Jurkat, Clone E6-1 (cell line): ENCODE measurements around the gene SLC16A1.
A peak's percentile ranks its signal among the peaks of the same experiment; 100 is the strongest.
"Not testable (repeated sequence)": the region's sequence is repeated elsewhere in the genome, so short reads cannot be mapped to it uniquely, and the experiment has no call there.

Experiments used
- DNase-seq: peaks from one replicate; pipeline ENCODE4 v3.0.0-alpha.2; 2011; ENCODE audit warnings: low read depth, low spot score
- H3K4me3 ChIP-seq: 2 replicates; pipeline ENCODE4 v1.5.1; 2011; ENCODE audit warnings: mild to moderate bottlenecking, low read length, control low read depth, moderate library complexity

Gene SLC16A1

DNA sequence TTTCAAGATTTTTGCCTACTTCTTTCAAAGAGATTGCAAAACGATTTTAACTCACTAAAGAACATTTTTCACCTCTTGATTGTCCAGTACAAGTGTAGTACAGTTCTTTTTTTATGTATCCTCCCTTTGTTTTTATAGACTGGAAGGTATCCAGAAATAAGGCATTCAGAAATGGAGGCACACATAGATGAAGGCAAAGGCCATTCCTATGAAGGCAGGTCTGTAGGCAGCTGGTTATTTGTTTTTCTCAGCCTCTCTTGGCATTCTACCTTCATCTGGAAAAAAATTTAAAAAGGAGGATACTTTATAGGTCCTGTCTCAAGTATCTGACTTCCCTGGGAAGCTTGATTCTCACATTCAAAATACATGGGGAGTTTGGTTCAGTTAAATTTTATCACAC lies 18.6 kb upstream of the SLC16A1 start:
- no peak overlapping the region for H3K4me3 ChIP-seq
- no peak for DNase-seq

DNA sequence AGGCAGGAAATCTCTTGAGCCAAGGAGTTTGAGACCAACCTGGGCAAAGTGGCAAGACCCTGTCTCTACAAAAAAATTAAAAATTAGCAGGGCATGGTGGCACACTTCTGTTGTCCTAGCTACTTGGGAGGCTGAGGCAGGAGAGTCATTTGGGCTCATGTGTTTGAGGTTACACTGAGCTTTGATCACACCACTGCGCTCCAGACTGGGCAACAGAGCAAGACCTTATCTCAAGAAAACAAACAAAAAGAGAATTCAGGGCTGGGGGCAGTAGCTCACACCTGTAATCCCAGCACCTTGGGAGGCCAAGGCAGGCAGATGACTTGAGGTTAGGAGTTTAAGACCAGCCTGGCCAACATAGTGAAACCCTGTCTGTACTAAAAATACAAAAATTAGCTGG lies 17.8 kb upstream of the SLC16A1 start:
- DNase-seq, result no peak
- no peak overlapping the region for H3K4me3 ChIP-seq

DNA sequence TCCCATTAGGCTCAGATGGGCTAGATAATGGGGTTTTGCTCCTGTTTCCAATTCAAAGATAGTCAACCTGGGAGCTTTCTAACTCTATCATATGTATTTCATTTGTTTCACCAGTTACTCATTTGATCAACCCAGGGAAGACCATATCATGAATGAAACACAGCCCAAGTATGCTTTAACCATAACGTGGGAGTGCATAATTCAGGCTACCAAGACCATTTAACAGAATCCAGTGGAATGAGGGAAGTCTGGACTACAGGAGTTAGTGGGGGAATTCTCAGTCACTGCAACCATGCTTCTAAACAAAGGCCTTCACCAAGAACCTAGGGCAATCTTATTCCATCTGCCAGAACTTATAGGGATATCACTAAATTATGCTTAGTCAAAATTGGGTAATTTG lies 15.0 kb upstream of the SLC16A1 start:
- H3K4me3 ChIP-seq, result no peak overlapping the region
- no peak for DNase-seq

DNA sequence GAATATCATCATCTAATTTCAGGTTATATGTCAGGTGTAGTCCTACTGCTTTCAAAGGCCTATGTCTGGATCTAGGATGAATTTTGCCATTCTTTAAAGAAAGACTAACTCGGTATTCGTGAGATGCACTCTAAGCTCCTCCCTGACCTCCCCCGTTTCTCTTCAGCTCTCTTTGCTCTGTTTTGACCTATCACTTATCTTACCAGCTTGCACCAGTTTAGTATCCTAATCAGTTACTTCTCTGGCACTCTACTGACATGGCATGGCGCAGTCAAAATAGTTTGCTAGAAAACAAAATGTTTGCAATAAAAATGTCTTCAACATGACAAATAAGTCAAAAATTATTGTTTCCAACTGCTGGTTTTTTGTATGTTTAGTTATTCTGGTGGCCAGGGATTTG lies 8.4 kb upstream of the SLC16A1 start:
- DNase-seq, result no peak
- no peak overlapping the region for H3K4me3 ChIP-seq

DNA sequence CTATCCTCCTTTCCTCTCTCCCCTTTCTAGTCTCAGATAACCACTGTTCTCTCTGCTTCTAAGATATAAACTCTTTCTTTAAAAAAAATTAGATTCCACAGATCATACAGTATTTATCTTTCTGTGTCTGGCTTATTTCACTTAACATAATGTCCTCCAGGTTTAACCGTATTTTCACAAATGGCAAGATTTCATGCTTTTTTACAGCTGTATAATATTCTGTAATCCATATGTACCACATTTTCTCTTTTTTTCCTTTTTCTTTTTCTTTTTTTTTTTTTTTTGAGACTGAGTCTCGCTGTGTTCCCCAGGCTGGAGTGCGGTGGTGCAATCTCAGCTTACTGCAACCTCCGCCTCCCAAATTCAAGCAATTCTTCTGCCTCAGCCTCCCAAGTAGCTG lies 5.1 kb upstream of the SLC16A1 start:
- DNase-seq, result no peak
- H3K4me3 ChIP-seq, result no peak overlapping the region

DNA sequence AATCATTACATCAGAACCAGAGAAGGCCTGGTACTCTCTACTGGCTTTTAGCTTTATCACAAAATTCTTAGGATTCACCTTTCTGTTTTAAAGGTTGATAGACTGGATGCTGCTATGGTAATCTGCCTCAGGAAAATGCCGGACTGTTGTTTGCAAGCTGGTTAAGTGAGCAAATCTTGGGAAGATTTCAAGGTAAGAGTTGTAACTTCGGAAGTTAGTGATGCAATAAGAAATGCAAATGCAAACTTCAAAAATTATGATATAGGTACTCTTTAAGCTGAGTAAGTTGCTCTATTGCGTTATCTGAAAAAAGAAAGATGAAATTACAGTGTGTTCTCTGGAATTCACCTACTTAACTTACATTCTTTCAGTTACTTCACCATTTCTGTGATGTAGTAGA lies 4.4 kb upstream of the SLC16A1 start:
- no peak for DNase-seq
- no peak overlapping the region for H3K4me3 ChIP-seq

DNA sequence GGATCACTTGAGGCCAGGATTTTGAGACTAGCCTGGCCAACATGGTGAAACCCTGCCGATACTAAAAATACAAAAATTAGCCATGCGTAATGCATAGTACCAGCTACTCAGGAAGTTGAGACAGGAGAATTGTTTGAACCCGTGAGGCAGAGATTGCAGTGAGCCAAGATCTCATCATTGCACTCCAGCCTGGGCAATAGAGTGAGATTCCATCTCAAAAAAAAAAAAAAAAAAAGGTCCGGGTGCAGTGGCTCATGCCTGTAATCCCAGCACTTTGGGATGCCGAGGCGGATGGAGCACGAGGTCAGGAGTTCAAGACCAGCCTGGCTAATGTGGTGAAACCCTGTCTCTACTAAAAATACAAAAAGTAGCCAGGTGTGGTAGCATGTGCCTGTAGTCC lies 2.2 kb upstream of the SLC16A1 start:
- H3K4me3 ChIP-seq, result peak overlapping the region; percentile 89
- DNase-seq, result not testable (repeated sequence)

DNA sequence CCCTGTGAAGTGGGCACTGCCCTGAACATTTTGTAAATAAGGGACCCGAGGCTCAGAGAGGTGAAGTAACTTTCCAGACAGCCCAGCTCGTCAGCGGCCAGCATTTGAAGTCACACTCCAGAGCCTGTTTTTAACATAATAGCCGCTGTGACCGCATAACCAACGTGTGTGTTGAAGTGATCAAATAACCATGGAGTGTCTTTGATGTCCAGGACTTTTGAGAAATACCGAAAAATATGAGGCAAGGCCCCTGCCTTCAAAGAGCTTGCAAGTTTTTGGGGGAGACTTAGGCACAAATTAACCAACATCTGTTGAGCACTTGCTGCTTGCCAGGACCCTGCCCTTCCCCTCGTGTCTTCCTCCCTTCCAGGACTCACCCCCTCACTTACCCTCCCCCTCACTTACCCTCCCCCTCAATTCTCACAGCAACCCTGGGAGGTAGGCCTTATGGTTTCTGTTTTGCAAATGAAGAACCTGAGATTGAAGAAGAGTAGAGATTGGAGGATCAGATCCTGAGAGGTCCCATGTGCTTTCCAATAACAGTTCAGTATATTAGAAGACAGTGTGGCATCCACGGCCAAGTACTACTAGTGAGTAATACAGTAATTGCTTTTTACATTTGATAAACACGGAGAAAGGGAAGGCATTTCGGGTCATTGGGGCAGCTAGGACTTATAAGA lies 1.3 kb upstream of the SLC16A1 start:
- DNase-seq, result peak; percentile 85
- H3K4me3 ChIP-seq, result peak overlapping the region; percentile 89

DNA sequence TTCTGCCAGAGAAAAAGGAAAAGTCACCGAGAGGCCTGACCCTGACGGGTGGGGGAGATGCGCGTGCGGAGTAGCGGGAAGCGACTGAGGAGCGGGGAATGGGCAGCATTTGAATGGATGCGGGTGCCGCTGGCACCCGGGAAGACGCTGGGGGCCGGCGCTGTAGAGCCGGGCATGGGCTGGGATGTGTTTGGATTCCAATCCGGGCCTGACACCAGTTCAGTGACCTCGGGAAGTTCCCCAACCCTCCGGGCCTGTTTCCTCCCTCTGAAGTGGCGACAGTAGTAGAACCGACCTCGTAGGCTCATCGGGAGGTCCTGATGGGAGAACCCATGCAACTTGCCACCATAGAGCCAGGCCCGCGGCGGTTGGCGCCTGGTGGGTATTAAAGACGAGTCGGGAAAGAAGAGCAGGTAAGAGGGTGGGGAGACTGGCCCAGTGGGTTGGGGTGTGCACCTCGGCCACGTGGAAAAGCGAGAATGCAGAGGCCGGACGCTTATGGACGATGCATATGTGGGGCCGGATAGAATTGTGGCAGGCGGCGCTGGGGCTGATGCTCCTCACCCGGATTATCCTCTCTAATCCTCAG lies 642 bp upstream of the SLC16A1 start:
- no peak for DNase-seq
- H3K4me3 ChIP-seq, result peak overlapping the region; percentile 89

DNA sequence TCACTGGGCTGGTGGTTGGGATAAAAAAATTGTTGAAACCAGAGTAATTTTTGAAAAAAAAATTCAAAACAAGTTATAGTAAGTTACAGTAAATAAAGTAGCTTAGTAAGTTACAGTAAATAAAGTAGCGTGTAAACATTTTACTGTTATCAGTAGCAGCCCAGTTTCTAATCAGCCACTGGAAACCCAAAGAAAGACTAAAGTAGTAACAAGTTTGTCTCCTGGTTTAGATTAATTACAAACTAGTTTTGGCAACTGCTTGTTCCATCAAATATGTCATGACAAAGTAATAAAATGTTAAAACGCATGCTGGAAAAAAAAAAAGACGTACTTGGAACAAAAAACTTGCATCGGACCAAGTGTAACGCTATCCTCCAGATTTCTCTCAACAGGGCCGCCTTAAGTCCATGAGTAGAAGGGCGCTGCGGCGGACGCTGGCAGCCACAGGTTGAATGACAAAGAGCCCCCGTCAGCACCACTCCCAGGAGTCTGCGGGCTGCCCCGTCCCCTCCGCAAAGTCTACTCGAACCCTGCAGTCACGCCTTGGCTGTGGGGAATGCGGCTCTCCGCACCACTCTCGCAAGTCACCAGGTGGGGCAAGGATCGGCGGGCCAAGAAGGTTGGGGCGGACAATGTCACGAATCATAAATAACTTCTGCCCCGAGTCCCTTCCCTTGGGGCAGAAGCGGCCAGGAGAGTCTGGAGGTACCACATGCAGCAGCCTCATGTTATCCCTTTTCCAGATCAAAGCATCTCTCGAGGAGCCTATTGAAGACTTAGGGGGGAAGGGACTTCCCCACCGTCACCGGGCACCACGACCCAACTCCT lies 837 bp downstream of the SLC16A1 start:
- DNase-seq, result peak; percentile 45
- peak overlapping the region; percentile 89 for H3K4me3 ChIP-seq

DNA sequence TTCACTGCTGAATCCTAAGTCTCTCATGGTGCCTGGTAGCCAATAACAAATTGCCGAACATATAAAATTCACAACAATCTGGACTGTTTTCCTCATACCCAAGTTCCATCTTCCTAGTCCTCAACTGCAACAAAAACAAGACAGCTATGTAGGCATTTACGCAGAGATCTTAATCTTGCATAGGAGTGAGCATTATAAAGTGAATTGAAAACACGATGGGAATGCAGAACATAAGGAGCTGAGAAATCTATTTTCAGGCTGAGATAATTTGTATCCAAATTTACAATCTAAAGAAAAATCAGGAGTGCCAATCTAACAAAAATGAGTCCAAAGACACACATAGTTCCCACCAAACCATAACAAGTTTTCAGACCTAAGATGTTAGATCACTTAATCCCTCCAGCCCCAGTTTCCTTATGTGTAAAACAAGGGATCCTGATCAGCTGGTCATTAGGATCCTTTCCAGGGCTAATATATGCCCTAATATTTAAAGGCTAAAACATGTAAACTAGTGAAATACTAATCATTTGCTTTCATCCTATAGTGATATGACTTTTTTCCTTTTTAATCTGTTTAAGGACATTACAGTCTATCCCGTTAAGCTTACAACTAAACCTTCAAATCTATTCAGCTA lies 1.9 kb downstream of the SLC16A1 start:
- no peak for DNase-seq
- peak overlapping the region; percentile 89 for H3K4me3 ChIP-seq

DNA sequence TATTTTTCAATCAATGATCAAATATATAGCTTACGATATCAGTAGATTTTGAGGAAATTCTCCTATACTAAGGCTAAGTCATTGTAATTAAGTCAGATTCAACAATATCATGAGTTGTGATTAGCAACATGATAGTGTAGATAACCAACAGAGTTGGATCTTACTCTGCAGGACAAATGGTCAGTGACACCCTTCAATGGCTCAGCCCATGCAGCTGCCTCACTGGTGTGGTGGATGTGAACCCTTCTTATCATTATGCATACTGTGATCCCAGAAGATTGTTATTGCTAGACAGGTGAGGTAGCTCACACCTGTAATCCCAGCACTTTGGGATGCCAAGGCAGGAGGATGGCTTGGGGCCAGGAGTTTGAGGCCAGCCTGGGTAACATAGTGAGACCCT lies 5.6 kb downstream of the SLC16A1 start:
- DNase-seq, result no peak
- H3K4me3 ChIP-seq, result no peak overlapping the region

DNA sequence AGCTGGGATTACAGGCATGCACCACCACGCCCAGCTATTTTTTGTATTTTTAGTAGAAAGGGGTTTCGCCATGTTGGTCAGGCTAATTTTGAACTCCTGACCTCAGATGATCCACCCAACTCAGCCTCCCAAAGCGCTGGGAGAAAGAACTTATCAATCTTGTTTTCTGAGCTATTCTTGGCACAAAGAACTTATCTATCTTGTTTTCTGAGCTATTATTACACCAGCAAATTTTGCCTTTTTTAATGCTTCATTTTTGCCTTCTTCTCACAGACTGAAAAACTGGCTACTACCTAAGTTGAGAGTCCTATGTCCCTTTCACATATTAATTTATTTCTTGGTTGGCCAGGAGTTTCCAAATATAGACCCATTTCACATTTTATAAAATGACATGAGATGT lies 9.3 kb downstream of the SLC16A1 start:
- H3K4me3 ChIP-seq, result no peak overlapping the region
- no peak for DNase-seq

DNA sequence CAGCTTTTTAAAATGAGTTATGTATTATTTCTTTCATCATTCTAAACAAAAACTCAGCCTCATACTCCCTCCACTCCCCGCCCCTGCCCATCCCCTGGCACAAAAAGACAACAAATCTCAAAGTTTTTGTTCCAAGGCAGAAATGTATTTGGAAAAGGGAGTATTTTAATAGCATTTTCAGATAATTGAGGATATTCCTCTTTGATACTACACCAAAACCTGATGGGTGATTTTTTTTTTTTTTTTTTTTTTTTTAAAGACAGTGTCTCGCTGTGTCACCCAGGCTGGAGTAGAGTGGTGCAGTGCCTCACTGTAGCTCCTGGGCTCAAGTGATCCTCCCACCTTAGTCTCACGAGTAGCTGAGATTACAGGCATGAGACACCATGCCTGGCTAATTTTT lies 16.2 kb downstream of the SLC16A1 start:
- DNase-seq, result no peak

DNA sequence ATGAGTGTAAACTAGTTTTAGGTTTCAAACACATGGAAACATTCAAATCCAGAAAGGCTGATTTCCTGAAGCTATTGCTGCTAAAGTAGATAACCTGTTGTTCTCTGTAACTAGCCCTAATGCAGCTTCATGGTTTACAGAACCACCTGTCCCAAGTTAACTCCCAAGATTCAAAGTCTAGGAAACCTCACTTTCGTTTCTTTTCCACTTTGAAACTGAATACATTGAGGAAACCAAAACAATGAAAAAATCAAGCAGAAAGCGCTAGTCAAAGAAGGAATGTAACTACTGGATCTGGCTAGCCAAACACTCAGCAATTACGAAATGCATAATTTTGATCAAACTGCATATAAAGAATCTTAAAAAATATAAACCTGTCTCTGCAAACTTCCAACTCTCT lies 17.8 kb downstream of the SLC16A1 start:
- no peak for DNase-seq
- no peak overlapping the region for H3K4me3 ChIP-seq

More for the DNA sequence above, 16.2 kb downstream of the SLC16A1 start:
- no peak overlapping the region for H3K4me3 ChIP-seq

DNA sequence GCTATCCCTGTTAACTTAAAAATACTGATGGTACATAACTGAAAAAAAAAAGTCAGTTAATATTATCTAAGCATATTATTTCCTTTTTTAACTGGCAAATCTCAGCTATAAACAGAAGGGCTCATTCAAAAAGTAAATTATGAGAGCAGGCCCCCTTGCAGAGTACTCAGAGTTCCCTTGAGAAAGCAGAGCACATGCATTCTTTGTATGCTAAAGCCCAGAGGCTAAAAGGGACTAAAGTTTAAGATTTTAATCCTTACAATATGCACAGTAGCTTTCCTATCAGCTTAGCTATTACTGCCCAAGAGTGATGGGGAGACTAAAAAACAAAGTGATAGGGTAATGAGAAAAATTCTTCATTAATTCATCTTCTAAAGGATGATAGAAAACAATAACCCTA lies 18.5 kb downstream of the SLC16A1 start:
- no peak overlapping the region for H3K4me3 ChIP-seq
- DNase-seq, result no peak

DNA sequence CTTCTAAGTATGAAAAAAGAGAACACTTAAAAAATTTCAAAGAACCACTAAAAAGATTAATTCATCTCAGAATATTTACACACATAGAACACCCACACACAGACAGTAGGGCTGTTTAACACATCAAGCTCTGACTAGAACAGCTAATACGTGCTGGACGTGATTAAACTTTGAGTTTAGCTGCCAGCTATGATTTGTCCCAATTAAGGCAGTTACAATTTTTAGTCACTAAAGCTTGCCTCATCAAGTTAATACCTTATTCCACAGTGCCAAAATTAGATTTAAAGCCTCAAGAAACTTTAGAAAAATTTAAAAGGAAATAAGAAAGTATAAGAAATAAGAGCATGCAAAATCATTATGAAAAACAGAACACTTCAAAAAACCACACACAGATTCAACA lies 18.9 kb downstream of the SLC16A1 start:
- no peak for DNase-seq
- H3K4me3 ChIP-seq, result no peak overlapping the region

DNA sequence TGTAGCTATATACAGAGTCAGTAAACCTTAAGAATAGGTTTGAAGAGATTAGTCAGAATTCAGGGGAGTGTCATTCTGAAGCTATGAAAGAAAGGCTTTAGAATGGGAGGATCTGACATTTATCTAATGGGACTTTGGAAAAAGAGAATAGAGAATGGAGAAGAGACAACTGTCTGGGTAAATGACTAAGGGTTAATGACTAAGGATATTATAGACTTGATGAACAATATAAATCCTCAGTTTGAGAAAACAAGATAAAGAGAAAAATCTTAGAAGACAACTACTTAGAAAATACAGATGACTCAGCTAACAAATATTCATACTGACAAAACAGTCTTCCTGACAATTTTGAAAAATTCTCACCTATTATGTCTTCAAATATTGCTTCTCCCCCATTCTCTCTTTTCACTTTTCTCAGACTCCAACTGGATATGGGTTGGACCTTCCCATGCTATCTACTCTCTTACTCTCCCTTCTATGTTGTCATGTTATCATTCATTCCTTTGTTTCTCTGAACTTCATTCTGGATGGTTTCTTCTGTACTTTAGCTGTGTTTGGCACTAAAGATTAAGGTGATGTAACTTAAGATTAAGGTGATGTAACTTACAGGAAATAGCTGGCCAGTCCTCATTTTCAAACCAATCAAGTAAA lies 20.4 kb downstream of the SLC16A1 start:
- H3K4me3 ChIP-seq, result no peak overlapping the region
- no peak for DNase-seq

DNA sequence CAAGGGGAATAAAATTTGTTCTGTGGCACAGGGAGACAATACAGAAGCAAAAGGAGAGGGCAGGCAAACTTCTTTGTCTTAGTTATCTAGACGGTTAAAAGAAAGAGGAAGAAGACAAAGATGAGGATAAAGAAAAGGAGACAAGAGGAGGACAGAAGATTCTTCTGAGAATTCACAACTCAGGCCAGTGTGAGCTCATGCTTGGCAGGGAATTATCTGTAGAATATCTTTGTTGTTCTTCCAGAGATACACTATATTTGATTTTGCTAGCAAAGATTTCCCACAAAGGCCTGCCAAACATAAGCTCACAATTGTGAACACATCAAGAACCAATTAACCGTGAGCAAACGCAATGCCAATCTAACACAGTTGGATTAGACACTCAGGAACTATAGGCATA lies 21.4 kb downstream of the SLC16A1 start:
- H3K4me3 ChIP-seq, result no peak overlapping the region
- DNase-seq, result no peak
